ENCODE measurements around the gene HMBS. TPM values are rescaled to one million over a fixed set of nuclear protein-coding genes. Genes with fewer than 3 reads are reported as not detected.

HMBS gene
- polyA plus RNA-seq, 1 donor (not counting 4 experiments of a cell fraction or from before 2014, with no cell fraction given), result 48.7 TPM

DNA sequence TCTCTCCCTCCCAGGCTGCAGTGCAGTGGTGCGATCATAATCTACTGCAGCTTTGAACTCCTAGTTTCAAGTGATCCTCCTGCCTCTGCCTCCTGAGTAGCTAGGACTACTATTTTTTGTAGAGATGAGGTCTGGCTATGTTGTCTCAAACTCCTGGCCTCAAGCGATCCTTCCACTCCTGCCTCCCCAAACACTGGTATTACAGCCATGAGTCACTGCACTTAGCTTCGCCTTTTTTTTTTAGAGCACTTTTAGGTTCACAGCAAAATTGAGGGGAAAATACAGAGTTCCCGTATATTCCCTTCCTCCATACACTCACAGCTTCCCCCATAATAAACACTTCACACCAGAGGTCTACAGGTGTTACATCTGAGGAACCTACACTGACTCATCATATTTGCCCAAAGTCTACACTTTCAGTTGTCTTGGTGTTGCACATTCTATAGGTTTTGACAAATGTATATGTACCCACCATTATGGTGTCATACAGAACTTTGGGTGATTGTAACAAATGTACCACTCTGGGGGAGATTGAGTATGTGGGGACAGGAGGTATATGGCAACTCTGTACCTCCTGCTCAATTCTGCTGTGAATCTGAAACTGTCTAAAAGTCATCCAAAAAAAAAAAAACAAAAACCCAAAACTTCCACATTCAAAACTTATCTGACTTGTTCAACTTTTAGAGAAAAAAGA is 42.7 kb upstream of the HMBS start:
- Histone ChIP-seq H3K27me3 (ENCODE audit: control insufficient read depth, extremely low read depth, insufficient read depth, low read length) (no peaks in the 10 kb centered on the region), H3K27ac (ENCODE audit: control insufficient read depth, insufficient read depth, low read length) (no peak overlapping the region), H4K20me1 (ENCODE audit: control insufficient read depth, extremely low read depth, insufficient read depth, low read length) (no peaks in the 10 kb centered on the region), H3K4me1 (ENCODE audit: control insufficient read depth, extremely low read depth, insufficient read depth, low read length) (no peaks in the 10 kb centered on the region), H3K9me1 (ENCODE audit: control insufficient read depth, extremely low read depth, insufficient read depth, low read length) (no peaks in the 10 kb centered on the region), H3K4me3 (ENCODE audit: control insufficient read depth in 2 of 3, extremely low read depth in 1 of 3, insufficient read depth in 2 of 3, low read depth in 1 of 3, low read length in 3 of 3) (no peak overlapping the region), H2AFZ (ENCODE audit: control insufficient read depth, low read length) (no peak overlapping the region), H3K9me3 (ENCODE audit: control insufficient read depth, low read depth, low read length) (no peaks in the 10 kb centered on the region), H3K36me3 (ENCODE audit: control insufficient read depth in 2 of 2, extremely low read depth in 1 of 2, insufficient read depth in 2 of 2, low read length in 2 of 2) (peaks cover 9 to 23% of the 10 kb centered on the region in 2 experiments), H3K4me2 (ENCODE audit: control insufficient read depth, extremely low read depth, insufficient read depth, low read depth, low read length) (no peak overlapping the region), H3K9ac (ENCODE audit: control insufficient read depth, extremely low read depth, insufficient read depth, low read length) (no peak overlapping the region), H3K79me2 (ENCODE audit: control insufficient read depth, insufficient read depth, low read length) (no peaks in the 10 kb centered on the region)
- TF ChIP-seq EZH2 (IDR thresholded peaks at IDR 0.05; ENCODE audit: low read length), result no peak
- no peak for TF ChIP-seq CTCF (optimal IDR thresholded peaks at IDR 0.05 in 1 of 3, IDR thresholded peaks at IDR 0.05 in 1 of 3, conservative IDR thresholded peaks at IDR 0.05 in 1 of 3; ENCODE audit: extremely low read depth in 1 of 3, insufficient read depth in 2 of 3, low read length in 3 of 3)
- DNase-seq (ENCODE audit: low read depth, low spot score) (no peak), FAIRE-seq (peak; percentile 9)
- dilution Hi-C loops (cut with MboI; ENCODE audit: extremely low pct_ligation_motif_present, low sequenced_read_pairs), result no loop called here

DNA sequence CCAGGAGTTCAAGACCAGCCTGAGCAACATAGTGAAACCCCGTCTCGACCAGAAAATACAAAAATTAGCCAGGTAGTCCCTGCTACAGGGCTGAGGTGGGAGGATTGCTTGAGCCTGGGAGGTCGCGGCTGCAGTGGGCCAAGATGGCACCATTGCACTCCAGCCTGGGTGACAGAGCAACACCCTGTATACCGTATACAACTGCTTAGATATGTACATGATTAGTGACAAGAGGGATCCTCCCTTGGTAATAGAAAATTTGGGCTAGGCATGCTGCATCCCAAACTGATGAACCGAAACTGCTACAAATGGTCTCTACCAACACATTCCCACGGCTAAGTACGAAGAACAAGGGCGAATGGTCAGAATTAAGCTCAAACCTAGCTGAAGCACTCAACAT is 41.8 kb upstream of the HMBS start:
- H3K9ac ChIP-seq (ENCODE audit: control insufficient read depth, extremely low read depth, insufficient read depth, low read length), result no peak overlapping the region
- DNase-seq (ENCODE audit: low read depth, low spot score) (no peak), FAIRE-seq (no peak)
- H3K9me3 ChIP-seq (ENCODE audit: control insufficient read depth, low read depth, low read length), result no peaks in the 10 kb centered on the region
- TF ChIP-seq CTCF (optimal IDR thresholded peaks at IDR 0.05 in 1 of 3, IDR thresholded peaks at IDR 0.05 in 1 of 3, conservative IDR thresholded peaks at IDR 0.05 in 1 of 3; ENCODE audit: extremely low read depth in 1 of 3, insufficient read depth in 2 of 3, low read length in 3 of 3) (no peak), EZH2 (IDR thresholded peaks at IDR 0.05; ENCODE audit: low read length) (no peak)
- H3K4me3 ChIP-seq (ENCODE audit: control insufficient read depth in 2 of 3, extremely low read depth in 1 of 3, insufficient read depth in 2 of 3, low read depth in 1 of 3, low read length in 3 of 3), result no peak overlapping the region
- H2AFZ ChIP-seq (ENCODE audit: control insufficient read depth, low read length), result no peak overlapping the region
- H3K27ac ChIP-seq (ENCODE audit: control insufficient read depth, insufficient read depth, low read length), result no peak overlapping the region
- no peaks in the 10 kb centered on the region for H3K9me1 ChIP-seq (ENCODE audit: control insufficient read depth, extremely low read depth, insufficient read depth, low read length)
- H4K20me1 ChIP-seq (ENCODE audit: control insufficient read depth, extremely low read depth, insufficient read depth, low read length), result no peaks in the 10 kb centered on the region
- H3K27me3 ChIP-seq (ENCODE audit: control insufficient read depth, extremely low read depth, insufficient read depth, low read length), result no peaks in the 10 kb centered on the region
- peaks cover 16 to 30% of the 10 kb centered on the region in 2 experiments for H3K36me3 ChIP-seq (ENCODE audit: control insufficient read depth in 2 of 2, extremely low read depth in 1 of 2, insufficient read depth in 2 of 2, low read length in 2 of 2)
- H3K79me2 ChIP-seq (ENCODE audit: control insufficient read depth, insufficient read depth, low read length), result no peaks in the 10 kb centered on the region
- no peak overlapping the region for H3K4me2 ChIP-seq (ENCODE audit: control insufficient read depth, extremely low read depth, insufficient read depth, low read depth, low read length)
- H3K4me1 ChIP-seq (ENCODE audit: control insufficient read depth, extremely low read depth, insufficient read depth, low read length), result no peaks in the 10 kb centered on the region
- dilution Hi-C loops (cut with MboI; ENCODE audit: extremely low pct_ligation_motif_present, low sequenced_read_pairs), result no loop called here

Measured in keratinocyte (primary cell).